Kidney (tissue), 14 donors: ENCODE data around the gene ANKRD29. TPM values are rescaled to one million over a fixed set of nuclear protein-coding genes. Genes with fewer than 3 reads are reported as not detected.

Experiments used
- DNase-seq, 5 donors: peaks; one replicate each; pipeline ENCODE4 v3.0.0-alpha.2; 2013 to 2020
- FAIRE-seq: peaks from 2 replicates; lab custom pipeline; 2012; peaks lifted over from hg19 to GRCh38; lab: Jason Lieb, UNC
- H3K27ac ChIP-seq, 2 donors: one replicate each; pipeline ENCODE4 v1.7.0; 2013; ENCODE audit warnings: low read depth in 2 of 2, low read length in 2 of 2, inconsistent platforms in 1 of 2
- H3K27me3 ChIP-seq: one replicate; pipeline ENCODE4 v1.7.1; 2013; ENCODE audit warnings: low read length, inconsistent platforms; ENCODE audit not compliant: control insufficient read depth, insufficient read depth
- H3K36me3 ChIP-seq, 3 donors: one replicate each; pipeline versions ENCODE4 v1.7.0 to v1.7.1; 2013; ENCODE audit warnings: low read length in 3 of 3, control low read depth in 1 of 3, inconsistent platforms in 1 of 3; ENCODE audit not compliant: insufficient read depth in 3 of 3, control insufficient read depth in 2 of 3
- H3K4me1 ChIP-seq, 3 donors: one replicate each; pipeline versions ENCODE4 v1.7.0 to v1.7.1; 2013; ENCODE audit warnings: low read length in 3 of 3, inconsistent platforms in 1 of 3, low read depth in 1 of 3; ENCODE audit not compliant: control insufficient read depth in 2 of 3, insufficient read depth in 2 of 3
- H3K4me3 ChIP-seq, 3 donors: one replicate each; pipeline versions ENCODE4 v1.7.0 to v1.8.1; 2013; ENCODE audit warnings: low read length in 3 of 3, control low read depth in 1 of 3, inconsistent platforms in 1 of 3
- H3K9ac ChIP-seq, 3 donors: one replicate each; pipeline versions ENCODE4 v1.7.0 to v1.7.1; 2013; ENCODE audit warnings: low read length in 3 of 3, control low read depth in 1 of 3, inconsistent platforms in 1 of 3
- H3K9me3 ChIP-seq, 3 donors: one replicate each; pipeline versions ENCODE4 v1.7.0 to v1.7.1; 2013; ENCODE audit warnings: low read length in 3 of 3, control low read depth in 1 of 3, inconsistent platforms in 1 of 3; ENCODE audit not compliant: control insufficient read depth in 2 of 3, insufficient read depth in 1 of 3
- CTCF ChIP-seq: IDR thresholded peaks from 3 replicates; pipeline ENCODE4 v1.5.1; 2012; ENCODE audit warnings: mild to moderate bottlenecking, moderate library complexity, borderline replicate concordance; ENCODE audit not compliant: insufficient read depth; ENCODE audit errors: extremely low read depth
- intact Hi-C: fragments of 100-400 bp; cut with DNase I; formaldehyde crosslinking; loops from one replicate; pipeline ENCODE4 v1.11.1; 2022
- polyA plus RNA-seq: library from polyadenylated mRNA; stranded (reverse); fragments of 350-450 nt; fragmentation: Illumina TruSeq; extraction: RNeasy Lipid Tissue Mini Kit (QIAGEN cat#74804); gene quantifications from one replicate; pipeline ENCODE4 v1.2.3, GENCODE V29; 2014; ENCODE audit warnings: low read depth, low replicate concordance; ENCODE audit not compliant: insufficient read depth
- total RNA-seq: library from RNA; stranded (reverse); fragmentation: NEBNext Ultra II Directional; extraction: Animal tissue kit (Norgen Biotek cat#: 25700); gene quantifications from one replicate; pipeline ENCODE4 v1.2.1, GENCODE V29; 2021
- donor health status: control.
- donor health status: control.
- donor health status: control.
- donor health status: control.
- donor health status: control.
- donor health status: DM: yes; HTN: yes; CAD: no.
- donor health status: Normal renal cell carcinoma (clear cell type).

The ANKRD29 gene
- total and polyA plus RNA-seq, 2 donors from 2014 or later = 4.9 to 5.2 TPM

- no peak for TF ChIP-seq CTCF
- Histone ChIP-seq H3K27ac (no peak overlapping the region), H3K9me3 (no peaks in the 10 kb centered on the region), H3K9ac (no peak overlapping the region), H3K4me1 (peaks cover 0 to 2% (median 0%) of the 10 kb centered on the region in 3 donors), H3K27me3 (peaks cover 4% of the 10 kb centered on the region), H3K4me3 (no peak overlapping the region), H3K36me3 (no peaks in the 10 kb centered on the region)
- no peak for DNase-seq
- no peak for FAIRE-seq
- intact Hi-C loops = no loop called here
Measured at GRCh38 chr18:23694637-23695430, 32.1 kb upstream of the ANKRD29 start.

GRCh38 chr18:23693846-23694245, 31.1 kb upstream of the ANKRD29 start:
- peaks cover 0 to 8% (median 0%) of the 10 kb centered on the region in 3 donors for H3K4me1 ChIP-seq
- no peak overlapping the region for H3K9ac ChIP-seq
- no peaks in the 10 kb centered on the region for H3K36me3 ChIP-seq
- no peak overlapping the region for H3K27ac ChIP-seq
- TF ChIP-seq CTCF = no peak
- DNase-seq = no peak
- no peak for FAIRE-seq
- H3K9me3 ChIP-seq = no peaks in the 10 kb centered on the region
- intact Hi-C loops = no loop called here
- H3K4me3 ChIP-seq = no peak overlapping the region
- peaks cover 7% of the 10 kb centered on the region for H3K27me3 ChIP-seq

- H3K27me3 ChIP-seq = peaks cover 9% of the 10 kb centered on the region
- intact Hi-C loops = no loop called here
- no peak for TF ChIP-seq CTCF
- H3K9me3 ChIP-seq = no peaks in the 10 kb centered on the region
- no peak overlapping the region for H3K4me3 ChIP-seq
- H3K27ac ChIP-seq = no peak overlapping the region
- no peak overlapping the region for H3K9ac ChIP-seq
- H3K4me1 ChIP-seq = peaks cover 0 to 8% (median 0%) of the 10 kb centered on the region in 3 donors
- DNase-seq = peak in 4 of 5 donors; percentile 6 to 45 (median 18)
- H3K36me3 ChIP-seq = no peaks in the 10 kb centered on the region
- FAIRE-seq = no peak
Measured at GRCh38 chr18:23690505-23691068, 27.9 kb upstream of the ANKRD29 start.
